ENCODE data around the gene ANO3.

Gene ANO3

GRCh38 chr11:26359055-26359454, 27.1 kb downstream of the ANO3 start:
- no peak for DNase-seq (ENCODE audit: low spot score)

GRCh38 chr11:26365284-26365683, 33.4 kb downstream of the ANO3 start:
- DNase-seq (ENCODE audit: low spot score): no peak

- DNase-seq (ENCODE audit: low spot score): no peak
Observed at GRCh38 chr11:26377619-26378018, 45.7 kb downstream of the ANO3 start.

GRCh38 chr11:26399336-26399735, 67.4 kb downstream of the ANO3 start:
- DNase-seq (ENCODE audit: low spot score): no peak

GRCh38 chr11:26410706-26411366, 78.9 kb downstream of the ANO3 start:
- no peak for DNase-seq (ENCODE audit: low spot score)

GRCh38 chr11:26412955-26413354, 81.0 kb downstream of the ANO3 start:
- no peak for DNase-seq (ENCODE audit: low spot score)

GRCh38 chr11:26418386-26418912, 86.5 kb downstream of the ANO3 start:
- no peak for DNase-seq (ENCODE audit: low spot score)

- DNase-seq (ENCODE audit: low spot score): no peak
Observed at GRCh38 chr11:26420331-26420730, 88.4 kb downstream of the ANO3 start.

GRCh38 chr11:26424255-26424654, 92.3 kb downstream of the ANO3 start:
- no peak for DNase-seq (ENCODE audit: low spot score)

GRCh38 chr11:26439854-26440253, 107.9 kb downstream of the ANO3 start:
- DNase-seq (ENCODE audit: low spot score): no peak

- DNase-seq (ENCODE audit: low spot score): no peak
Observed at GRCh38 chr11:26442131-26442530, 110.2 kb downstream of the ANO3 start.

- no peak for DNase-seq (ENCODE audit: low spot score)
Observed at GRCh38 chr11:26443617-26444016, 111.7 kb downstream of the ANO3 start.

- DNase-seq (ENCODE audit: low spot score): no peak
Observed at GRCh38 chr11:26457636-26458035, 125.7 kb downstream of the ANO3 start.

GRCh38 chr11:26465274-26465673, 133.3 kb downstream of the ANO3 start:
- DNase-seq (ENCODE audit: low spot score): no peak

- no peak for DNase-seq (ENCODE audit: low spot score)
Observed at GRCh38 chr11:26467506-26467905, 135.6 kb downstream of the ANO3 start.

- DNase-seq (ENCODE audit: low spot score): no peak
Observed at GRCh38 chr11:26470992-26471391, 139.1 kb downstream of the ANO3 start.

GRCh38 chr11:26473216-26474194, 141.6 kb downstream of the ANO3 start:
- DNase-seq (ENCODE audit: low spot score): no peak

GRCh38 chr11:26474401-26474800, 142.5 kb downstream of the ANO3 start:
- DNase-seq (ENCODE audit: low spot score): no peak

GRCh38 chr11:26477396-26477795, 145.5 kb downstream of the ANO3 start:
- DNase-seq (ENCODE audit: low spot score): no peak

- no peak for DNase-seq (ENCODE audit: low spot score)
Observed at GRCh38 chr11:26478710-26479109, 146.8 kb downstream of the ANO3 start.

GRCh38 chr11:26480041-26480440, 148.1 kb downstream of the ANO3 start:
- DNase-seq (ENCODE audit: low spot score): no peak

GRCh38 chr11:26483108-26483507, 151.2 kb downstream of the ANO3 start:
- DNase-seq (ENCODE audit: low spot score): no peak

GRCh38 chr11:26490546-26490945, 158.6 kb downstream of the ANO3 start:
- no peak for DNase-seq (ENCODE audit: low spot score)

Measured in COLO829 (cell line).